Gastrocnemius medialis (tissue), 4 donors: ENCODE measurements around the gene COMP.

Experiments
- POLR2A ChIP-seq, 2 donors: fragments of 450-650 bp; IDR thresholded peaks; one replicate each; pipeline ENCODE4 v1.6.1; 2017; ENCODE audit warnings: antibody characterized with exemption in 2 of 2, mild to moderate bottlenecking in 2 of 2, moderate library complexity in 2 of 2
- TF ChIP-seq, protein P1 (sequence below), 5 experiments: fragments of 450-650 bp in 3 of 5; fragments of 200-600 bp in 2 of 5; sonication (generic) in 2 of 5; IDR thresholded peaks in 4 of 5; conservative IDR thresholded peaks in 1 of 5; 1 replicate in 4 of 5; 2 replicates in 1 of 5; pipeline ENCODE4 v1.5.1; 2016 to 2019; ENCODE audit warnings: antibody characterized with exemption in 5 of 5, mild to moderate bottlenecking in 3 of 5, moderate library complexity in 3 of 5

DNA sequence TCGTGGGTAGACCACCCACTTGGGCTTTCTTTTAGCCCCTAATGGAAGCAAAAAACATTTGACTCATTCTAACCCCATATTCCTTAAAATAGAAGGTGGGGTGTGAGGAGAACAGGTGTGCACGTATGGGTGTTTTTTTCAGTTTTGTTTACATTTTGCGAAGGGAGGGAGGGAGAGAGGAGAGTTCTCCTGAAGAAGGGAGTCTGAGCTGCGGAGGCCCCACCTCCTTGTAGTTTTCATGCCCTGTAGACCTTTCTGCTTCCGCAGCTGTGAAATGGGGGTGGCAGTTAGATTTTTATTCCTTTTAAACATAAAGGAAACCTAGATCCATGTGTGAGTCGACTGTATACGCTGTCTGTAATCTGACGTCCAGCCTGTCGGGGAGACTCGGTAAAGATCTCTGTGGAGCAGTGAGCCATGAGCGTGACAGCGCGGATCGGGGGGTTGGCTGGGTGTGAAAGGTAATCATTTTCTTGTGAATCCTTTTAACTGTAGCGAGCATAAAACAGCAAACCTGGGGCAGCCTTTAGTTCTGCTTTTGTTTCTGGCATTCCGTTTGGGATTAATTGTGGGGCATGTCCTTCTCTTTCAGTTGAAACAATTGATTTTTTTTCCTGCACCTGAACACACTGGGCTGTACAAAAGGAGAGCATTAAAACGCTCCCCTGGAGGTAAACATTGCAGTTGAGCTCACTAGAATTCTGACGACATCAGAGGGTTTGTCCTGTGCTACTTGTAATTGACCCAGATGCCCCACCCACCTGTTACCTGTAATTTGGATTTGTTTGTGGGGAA is 42.9 kb upstream of the COMP start:
- TF ChIP-seq POLR2A (IDR thresholded peaks at IDR 0.05) = no peak
- TF ChIP-seq, protein P1, sequence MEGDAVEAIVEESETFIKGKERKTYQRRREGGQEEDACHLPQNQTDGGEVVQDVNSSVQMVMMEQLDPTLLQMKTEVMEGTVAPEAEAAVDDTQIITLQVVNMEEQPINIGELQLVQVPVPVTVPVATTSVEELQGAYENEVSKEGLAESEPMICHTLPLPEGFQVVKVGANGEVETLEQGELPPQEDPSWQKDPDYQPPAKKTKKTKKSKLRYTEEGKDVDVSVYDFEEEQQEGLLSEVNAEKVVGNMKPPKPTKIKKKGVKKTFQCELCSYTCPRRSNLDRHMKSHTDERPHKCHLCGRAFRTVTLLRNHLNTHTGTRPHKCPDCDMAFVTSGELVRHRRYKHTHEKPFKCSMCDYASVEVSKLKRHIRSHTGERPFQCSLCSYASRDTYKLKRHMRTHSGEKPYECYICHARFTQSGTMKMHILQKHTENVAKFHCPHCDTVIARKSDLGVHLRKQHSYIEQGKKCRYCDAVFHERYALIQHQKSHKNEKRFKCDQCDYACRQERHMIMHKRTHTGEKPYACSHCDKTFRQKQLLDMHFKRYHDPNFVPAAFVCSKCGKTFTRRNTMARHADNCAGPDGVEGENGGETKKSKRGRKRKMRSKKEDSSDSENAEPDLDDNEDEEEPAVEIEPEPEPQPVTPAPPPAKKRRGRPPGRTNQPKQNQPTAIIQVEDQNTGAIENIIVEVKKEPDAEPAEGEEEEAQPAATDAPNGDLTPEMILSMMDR (IDR thresholded peaks at IDR 0.05 in 4 of 5, conservative IDR thresholded peaks at IDR 0.05 in 1 of 5) = no peak
